ENCODE data around the gene FBXO42. TPM values are rescaled to one million over a fixed set of nuclear protein-coding genes. Genes with fewer than 3 reads are reported as not detected.

The FBXO42 gene
- total RNA-seq, 6 experiments from 2014 or later: 7.9 to 14.1 (median 10.2) TPM

DNA sequence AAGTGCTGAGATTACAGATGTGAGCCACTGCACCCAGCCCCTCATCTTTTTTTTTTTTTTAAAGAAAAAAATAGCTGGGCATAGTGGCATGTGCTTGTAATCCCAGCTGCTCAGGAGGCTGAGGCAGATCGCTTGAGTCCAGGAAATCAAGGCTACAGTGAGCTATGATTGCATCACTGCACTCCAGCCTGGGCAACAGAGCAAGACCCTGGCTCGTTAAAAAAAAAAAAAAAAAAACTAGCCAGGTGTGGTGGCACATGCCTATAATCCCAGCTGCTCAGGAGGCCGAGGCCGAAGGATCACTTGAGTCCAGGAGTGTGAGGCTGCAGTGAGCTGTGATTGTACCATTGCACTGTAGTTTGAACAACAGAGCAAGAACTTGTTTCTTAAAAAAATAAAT lies 28.6 kb upstream of the FBXO42 start:
- H3K27me3 ChIP-seq: no peaks in the 10 kb centered on the region
- H3K27ac ChIP-seq: no peak overlapping the region
- no peaks in the 10 kb centered on the region for H3K36me3 ChIP-seq
- intact Hi-C loops (cut with DNase I): no loop called here
- DNase-seq: no peak
- H3K4me1 ChIP-seq: peaks cover 0 to 25% (median 5%) of the 10 kb centered on the region in 4 donors
- H3K4me3 ChIP-seq: no peak overlapping the region
- no peak for ATAC-seq
- TF ChIP-seq, protein P1, sequence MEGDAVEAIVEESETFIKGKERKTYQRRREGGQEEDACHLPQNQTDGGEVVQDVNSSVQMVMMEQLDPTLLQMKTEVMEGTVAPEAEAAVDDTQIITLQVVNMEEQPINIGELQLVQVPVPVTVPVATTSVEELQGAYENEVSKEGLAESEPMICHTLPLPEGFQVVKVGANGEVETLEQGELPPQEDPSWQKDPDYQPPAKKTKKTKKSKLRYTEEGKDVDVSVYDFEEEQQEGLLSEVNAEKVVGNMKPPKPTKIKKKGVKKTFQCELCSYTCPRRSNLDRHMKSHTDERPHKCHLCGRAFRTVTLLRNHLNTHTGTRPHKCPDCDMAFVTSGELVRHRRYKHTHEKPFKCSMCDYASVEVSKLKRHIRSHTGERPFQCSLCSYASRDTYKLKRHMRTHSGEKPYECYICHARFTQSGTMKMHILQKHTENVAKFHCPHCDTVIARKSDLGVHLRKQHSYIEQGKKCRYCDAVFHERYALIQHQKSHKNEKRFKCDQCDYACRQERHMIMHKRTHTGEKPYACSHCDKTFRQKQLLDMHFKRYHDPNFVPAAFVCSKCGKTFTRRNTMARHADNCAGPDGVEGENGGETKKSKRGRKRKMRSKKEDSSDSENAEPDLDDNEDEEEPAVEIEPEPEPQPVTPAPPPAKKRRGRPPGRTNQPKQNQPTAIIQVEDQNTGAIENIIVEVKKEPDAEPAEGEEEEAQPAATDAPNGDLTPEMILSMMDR (IDR thresholded peaks at IDR 0.05): no peak
- TF ChIP-seq POLR2A (IDR thresholded peaks at IDR 0.05): no peak
- WGBS (ENCODE audit: insufficient coverage, low coverage, low lambda C conversion rate, missing lambda C conversion rate): 71% methylated on average over 3 of the region's 4 CpGs
- no peaks in the 10 kb centered on the region for H3K9me3 ChIP-seq

DNA sequence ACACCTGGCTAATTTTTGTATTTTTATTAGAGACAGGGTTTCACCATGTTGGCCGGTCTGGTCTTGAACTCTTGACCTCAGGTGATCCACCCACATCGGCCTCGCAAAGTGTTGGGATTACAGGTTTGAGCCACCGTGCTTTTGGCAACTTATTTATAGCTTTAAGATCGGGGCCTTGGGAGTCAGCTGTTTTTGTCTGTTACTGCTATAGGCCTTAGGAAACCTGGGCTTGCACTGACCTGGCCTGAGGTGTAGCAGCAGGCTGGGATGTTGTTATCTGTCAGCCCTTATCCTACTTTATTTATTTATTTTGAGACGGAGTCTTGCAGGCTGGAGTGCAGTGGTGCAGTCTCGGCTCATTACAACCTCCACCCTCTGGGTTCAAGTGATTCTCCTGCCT lies 26.2 kb upstream of the FBXO42 start:
- TF ChIP-seq, protein P1 (IDR thresholded peaks at IDR 0.05): no peak
- TF ChIP-seq POLR2A (IDR thresholded peaks at IDR 0.05): no peak
- WGBS (ENCODE audit: insufficient coverage, low coverage, low lambda C conversion rate, missing lambda C conversion rate): 53% methylated on average over 7 of the region's 7 CpGs
- H3K27ac ChIP-seq: no peak overlapping the region
- no peaks in the 10 kb centered on the region for H3K9me3 ChIP-seq
- DNase-seq: no peak
- H3K27me3 ChIP-seq: no peaks in the 10 kb centered on the region
- ATAC-seq: no peak
- intact Hi-C loops (cut with DNase I): no loop called here
- peaks cover 0 to 31% (median 5%) of the 10 kb centered on the region in 4 donors for H3K4me1 ChIP-seq
- no peaks in the 10 kb centered on the region for H3K36me3 ChIP-seq
- no peak overlapping the region for H3K4me3 ChIP-seq

DNA sequence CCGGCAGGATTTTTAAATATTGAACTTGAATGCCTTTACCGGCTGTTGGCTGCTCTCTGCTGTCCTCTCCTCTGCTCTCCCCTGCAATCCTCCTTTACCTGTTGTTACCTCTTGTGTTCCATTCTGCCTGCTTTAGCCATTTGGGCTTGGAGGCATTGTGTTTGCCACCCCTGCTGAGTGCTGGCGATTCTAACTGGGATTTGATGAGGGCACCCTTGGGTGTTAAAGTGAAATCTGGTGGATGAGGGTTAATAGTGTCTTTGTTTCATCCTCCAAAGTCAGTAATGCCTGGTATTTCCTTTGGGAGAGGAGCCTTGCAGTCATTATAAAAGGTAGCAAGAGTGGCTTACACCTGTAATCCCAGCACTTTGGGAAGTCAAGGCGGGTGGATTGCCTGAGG lies 24.7 kb upstream of the FBXO42 start:
- DNase-seq: no peak
- 58% methylated on average over 3 of the region's 4 CpGs for WGBS (ENCODE audit: insufficient coverage, low coverage, low lambda C conversion rate, missing lambda C conversion rate)
- Histone ChIP-seq H3K36me3 (no peaks in the 10 kb centered on the region), H3K9me3 (no peaks in the 10 kb centered on the region), H3K4me1 (peaks cover 0 to 43% (median 10%) of the 10 kb centered on the region in 4 donors), H3K27me3 (no peaks in the 10 kb centered on the region), H3K27ac (no peak overlapping the region), H3K4me3 (no peak overlapping the region)
- peak in 2 of 4 donors; percentile 10 to 28 for ATAC-seq
- intact Hi-C loops (cut with DNase I): no loop called here
- TF ChIP-seq POLR2A (IDR thresholded peaks at IDR 0.05): no peak
- TF ChIP-seq, protein P1 (IDR thresholded peaks at IDR 0.05): no peak

DNA sequence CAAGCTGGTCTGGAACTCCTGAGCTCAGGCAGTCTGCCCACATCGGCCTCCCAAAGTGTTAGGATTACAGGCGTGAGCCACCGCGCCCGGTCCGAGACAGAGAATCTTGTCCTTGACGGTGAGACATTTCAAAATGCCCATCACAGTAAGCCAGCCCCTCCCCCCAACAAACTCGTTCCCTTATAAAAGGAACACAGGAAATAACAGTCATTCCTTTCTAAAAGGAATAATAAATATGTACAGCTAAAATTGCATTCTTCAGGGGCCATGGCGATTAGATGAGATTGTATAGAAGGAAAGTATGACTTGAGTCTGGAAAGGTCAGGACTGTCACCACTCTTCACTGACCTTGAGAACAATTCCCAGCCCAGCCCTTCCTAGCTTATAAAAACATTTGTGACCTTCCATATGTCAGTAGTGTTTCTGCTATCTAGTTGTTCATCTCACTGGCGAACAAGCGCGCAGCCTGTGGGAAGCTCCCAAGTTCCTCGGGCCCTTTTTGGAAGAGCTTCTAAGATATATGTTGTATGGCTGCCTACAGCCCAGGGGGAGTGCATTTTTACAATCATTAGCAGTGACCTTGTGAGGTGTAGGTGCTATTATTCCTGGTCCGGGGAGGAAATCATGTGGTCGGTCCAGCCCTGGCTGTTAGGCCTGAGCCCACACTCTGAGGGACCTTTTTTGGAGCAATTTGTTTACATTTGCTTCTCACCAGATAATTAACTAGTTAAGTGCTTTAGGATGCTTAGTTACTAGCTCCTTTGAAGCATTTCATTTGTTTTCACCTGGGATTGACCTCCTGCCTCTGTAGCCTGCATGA lies 23.5 kb upstream of the FBXO42 start:
- Histone ChIP-seq H3K36me3 (no peaks in the 10 kb centered on the region), H3K4me1 (peaks cover 0 to 48% (median 12%) of the 10 kb centered on the region in 4 donors), H3K4me3 (no peak overlapping the region), H3K27me3 (no peaks in the 10 kb centered on the region), H3K27ac (peak overlapping the region; percentile 0 to 52 (median 33)), H3K9me3 (no peaks in the 10 kb centered on the region)
- WGBS (ENCODE audit: insufficient coverage, low coverage, low lambda C conversion rate, missing lambda C conversion rate): 39% methylated on average over 8 of the region's 15 CpGs
- ATAC-seq (peak; percentile 14 to 68 (median 24)), DNase-seq (no peak)
- intact Hi-C loops (cut with DNase I): no loop called here
- TF ChIP-seq, protein P1 (IDR thresholded peaks at IDR 0.05): no peak
- no peak for TF ChIP-seq POLR2A (IDR thresholded peaks at IDR 0.05)

Measured in right lobe of liver (tissue), 6 donors.